ENCODE data around the gene DBX1. TPM values are rescaled to one million over a fixed set of nuclear protein-coding genes. Genes with fewer than 3 reads are reported as not detected.

DBX1 gene
- total and polyA plus RNA-seq, 10 of the 15 experiments (the other 5 are each of a cell fraction or from before 2014, with no cell fraction given): not detected

DNA sequence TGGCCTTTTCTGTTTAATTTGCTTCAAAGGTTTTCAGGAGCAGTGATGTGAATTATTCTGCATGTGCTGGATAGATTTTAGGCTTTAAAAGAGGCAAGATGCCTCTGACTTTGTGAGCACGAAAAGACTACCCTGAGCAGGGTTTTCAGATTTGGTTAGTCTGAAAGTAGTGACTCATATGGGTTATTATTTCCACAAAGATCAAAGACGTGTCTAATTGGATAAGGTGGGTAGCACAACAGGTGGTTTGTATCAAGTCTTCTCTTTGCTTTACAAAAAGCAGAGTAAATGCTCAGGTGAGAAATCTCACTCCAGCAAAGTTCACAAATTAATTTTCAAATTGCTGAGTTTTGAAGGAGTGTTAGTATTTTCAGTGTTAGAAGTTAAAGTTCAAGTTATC, 37.6 kb upstream of the DBX1 start (continued):
- no peak for TF ChIP-seq ASH2L (IDR thresholded peaks at IDR 0.05; ENCODE audit: borderline replicate concordance, low read depth)
- TF ChIP-seq, protein P1, sequence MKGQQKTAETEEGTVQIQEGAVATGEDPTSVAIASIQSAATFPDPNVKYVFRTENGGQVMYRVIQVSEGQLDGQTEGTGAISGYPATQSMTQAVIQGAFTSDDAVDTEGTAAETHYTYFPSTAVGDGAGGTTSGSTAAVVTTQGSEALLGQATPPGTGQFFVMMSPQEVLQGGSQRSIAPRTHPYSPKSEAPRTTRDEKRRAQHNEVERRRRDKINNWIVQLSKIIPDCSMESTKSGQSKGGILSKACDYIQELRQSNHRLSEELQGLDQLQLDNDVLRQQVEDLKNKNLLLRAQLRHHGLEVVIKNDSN (IDR thresholded peaks at IDR 0.05; ENCODE audit: borderline replicate concordance, extremely low read length, insufficient read depth, low read depth, low read length): no peak
- no peak for TF ChIP-seq MXI1 (IDR thresholded peaks at IDR 0.05; ENCODE audit: low read depth, low read length)
- TF ChIP-seq CBX3 (IDR thresholded peaks at IDR 0.05; ENCODE audit: borderline replicate concordance, low read depth): no peak
- TF ChIP-seq, protein P2, sequence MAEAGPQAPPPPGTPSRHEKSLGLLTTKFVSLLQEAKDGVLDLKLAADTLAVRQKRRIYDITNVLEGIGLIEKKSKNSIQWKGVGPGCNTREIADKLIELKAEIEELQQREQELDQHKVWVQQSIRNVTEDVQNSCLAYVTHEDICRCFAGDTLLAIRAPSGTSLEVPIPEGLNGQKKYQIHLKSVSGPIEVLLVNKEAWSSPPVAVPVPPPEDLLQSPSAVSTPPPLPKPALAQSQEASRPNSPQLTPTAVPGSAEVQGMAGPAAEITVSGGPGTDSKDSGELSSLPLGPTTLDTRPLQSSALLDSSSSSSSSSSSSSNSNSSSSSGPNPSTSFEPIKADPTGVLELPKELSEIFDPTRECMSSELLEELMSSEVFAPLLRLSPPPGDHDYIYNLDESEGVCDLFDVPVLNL (IDR thresholded peaks at IDR 0.05; ENCODE audit: low read depth, low read length): no peak
- no peak for TF ChIP-seq RAD51 (IDR thresholded peaks at IDR 0.05)
- TF ChIP-seq, protein P3, sequence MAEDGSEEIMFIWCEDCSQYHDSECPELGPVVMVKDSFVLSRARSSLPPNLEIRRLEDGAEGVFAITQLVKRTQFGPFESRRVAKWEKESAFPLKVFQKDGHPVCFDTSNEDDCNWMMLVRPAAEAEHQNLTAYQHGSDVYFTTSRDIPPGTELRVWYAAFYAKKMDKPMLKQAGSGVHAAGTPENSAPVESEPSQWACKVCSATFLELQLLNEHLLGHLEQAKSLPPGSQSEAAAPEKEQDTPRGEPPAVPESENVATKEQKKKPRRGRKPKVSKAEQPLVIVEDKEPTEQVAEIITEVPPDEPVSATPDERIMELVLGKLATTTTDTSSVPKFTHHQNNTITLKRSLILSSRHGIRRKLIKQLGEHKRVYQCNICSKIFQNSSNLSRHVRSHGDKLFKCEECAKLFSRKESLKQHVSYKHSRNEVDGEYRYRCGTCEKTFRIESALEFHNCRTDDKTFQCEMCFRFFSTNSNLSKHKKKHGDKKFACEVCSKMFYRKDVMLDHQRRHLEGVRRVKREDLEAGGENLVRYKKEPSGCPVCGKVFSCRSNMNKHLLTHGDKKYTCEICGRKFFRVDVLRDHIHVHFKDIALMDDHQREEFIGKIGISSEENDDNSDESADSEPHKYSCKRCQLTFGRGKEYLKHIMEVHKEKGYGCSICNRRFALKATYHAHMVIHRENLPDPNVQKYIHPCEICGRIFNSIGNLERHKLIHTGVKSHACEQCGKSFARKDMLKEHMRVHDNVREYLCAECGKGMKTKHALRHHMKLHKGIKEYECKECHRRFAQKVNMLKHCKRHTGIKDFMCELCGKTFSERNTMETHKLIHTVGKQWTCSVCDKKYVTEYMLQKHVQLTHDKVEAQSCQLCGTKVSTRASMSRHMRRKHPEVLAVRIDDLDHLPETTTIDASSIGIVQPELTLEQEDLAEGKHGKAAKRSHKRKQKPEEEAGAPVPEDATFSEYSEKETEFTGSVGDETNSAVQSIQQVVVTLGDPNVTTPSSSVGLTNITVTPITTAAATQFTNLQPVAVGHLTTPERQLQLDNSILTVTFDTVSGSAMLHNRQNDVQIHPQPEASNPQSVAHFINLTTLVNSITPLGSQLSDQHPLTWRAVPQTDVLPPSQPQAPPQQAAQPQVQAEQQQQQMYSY (CRISPR knock-in tag; IDR thresholded peaks at IDR 0.05): no peak
- TF ChIP-seq MTA3 (IDR thresholded peaks at IDR 0.05; ENCODE audit: borderline replicate concordance, low read length): no peak
- no peak for TF ChIP-seq NFYB (IDR thresholded peaks at IDR 0.05; ENCODE audit: insufficient read depth, low read depth, low read length)
- TF ChIP-seq, protein P4, sequence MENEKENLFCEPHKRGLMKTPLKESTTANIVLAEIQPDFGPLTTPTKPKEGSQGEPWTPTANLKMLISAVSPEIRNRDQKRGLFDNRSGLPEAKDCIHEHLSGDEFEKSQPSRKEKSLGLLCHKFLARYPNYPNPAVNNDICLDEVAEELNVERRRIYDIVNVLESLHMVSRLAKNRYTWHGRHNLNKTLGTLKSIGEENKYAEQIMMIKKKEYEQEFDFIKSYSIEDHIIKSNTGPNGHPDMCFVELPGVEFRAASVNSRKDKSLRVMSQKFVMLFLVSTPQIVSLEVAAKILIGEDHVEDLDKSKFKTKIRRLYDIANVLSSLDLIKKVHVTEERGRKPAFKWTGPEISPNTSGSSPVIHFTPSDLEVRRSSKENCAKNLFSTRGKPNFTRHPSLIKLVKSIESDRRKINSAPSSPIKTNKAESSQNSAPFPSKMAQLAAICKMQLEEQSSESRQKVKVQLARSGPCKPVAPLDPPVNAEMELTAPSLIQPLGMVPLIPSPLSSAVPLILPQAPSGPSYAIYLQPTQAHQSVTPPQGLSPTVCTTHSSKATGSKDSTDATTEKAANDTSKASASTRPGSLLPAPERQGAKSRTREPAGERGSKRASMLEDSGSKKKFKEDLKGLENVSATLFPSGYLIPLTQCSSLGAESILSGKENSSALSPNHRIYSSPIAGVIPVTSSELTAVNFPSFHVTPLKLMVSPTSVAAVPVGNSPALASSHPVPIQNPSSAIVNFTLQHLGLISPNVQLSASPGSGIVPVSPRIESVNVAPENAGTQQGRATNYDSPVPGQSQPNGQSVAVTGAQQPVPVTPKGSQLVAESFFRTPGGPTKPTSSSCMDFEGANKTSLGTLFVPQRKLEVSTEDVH (IDR thresholded peaks at IDR 0.05; ENCODE audit: low read depth, partially characterized antibody): no peak
- TF ChIP-seq TARDBP (IDR thresholded peaks at IDR 0.05; ENCODE audit: borderline replicate concordance): no peak
- TF ChIP-seq, protein P5, sequence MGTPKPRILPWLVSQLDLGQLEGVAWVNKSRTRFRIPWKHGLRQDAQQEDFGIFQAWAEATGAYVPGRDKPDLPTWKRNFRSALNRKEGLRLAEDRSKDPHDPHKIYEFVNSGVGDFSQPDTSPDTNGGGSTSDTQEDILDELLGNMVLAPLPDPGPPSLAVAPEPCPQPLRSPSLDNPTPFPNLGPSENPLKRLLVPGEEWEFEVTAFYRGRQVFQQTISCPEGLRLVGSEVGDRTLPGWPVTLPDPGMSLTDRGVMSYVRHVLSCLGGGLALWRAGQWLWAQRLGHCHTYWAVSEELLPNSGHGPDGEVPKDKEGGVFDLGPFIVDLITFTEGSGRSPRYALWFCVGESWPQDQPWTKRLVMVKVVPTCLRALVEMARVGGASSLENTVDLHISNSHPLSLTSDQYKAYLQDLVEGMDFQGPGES (IDR thresholded peaks at IDR 0.05): no peak
- TF ChIP-seq GABPA (IDR thresholded peaks at IDR 0.05; ENCODE audit: low read depth): no peak
- no peak for TF ChIP-seq FOXM1 (IDR thresholded peaks at IDR 0.05; ENCODE audit: low read depth, low read length)
- TF ChIP-seq EGR1 (IDR thresholded peaks at IDR 0.05; ENCODE audit: borderline replicate concordance in 1 of 2, low read depth in 2 of 2, low read length in 2 of 2): no peak
- no peak for TF ChIP-seq RCOR1 (conservative IDR thresholded peaks at IDR 0.05; ENCODE audit: low read depth, low read length)
- TF ChIP-seq POLR2AphosphoS2 (IDR thresholded peaks at IDR 0.05; ENCODE audit: low read depth, low read length): no peak
- TF ChIP-seq SUZ12 (IDR thresholded peaks at IDR 0.05; ENCODE audit: unreplicated experiment): no peak
